H1 (cell line): ENCODE results near the gene EPB41L5. TPM values are rescaled to one million over a fixed set of nuclear protein-coding genes. Genes with fewer than 3 reads are reported as not detected.

Experiments
- CTCF ChIA-PET: fragments of 300-600 bp; sonication (Branson Sonifier 250); formaldehyde crosslinking; loops from one replicate; lab custom pipeline; 2021; ENCODE audit not compliant: partially characterized antibody; lab: Charles Lee
- POLR2A ChIA-PET: fragments of 300-600 bp; sonication (Branson Sonifier 250); formaldehyde crosslinking; loops from one replicate; lab custom pipeline; 2021; ENCODE audit warnings: inconsistent platforms; ENCODE audit not compliant: partially characterized antibody; lab: Charles Lee
- DNase-seq, 2 experiments: peaks; one replicate each; pipeline versions ENCODE4 v3.0.0 to v3.0.0-alpha.2; 2010 to 2022; ENCODE audit warnings: low spot score in 2 of 2, low read depth in 1 of 2, mixed read lengths in 1 of 2
- FAIRE-seq: peaks from 2 replicates; lab custom pipeline; 2011; peaks lifted over from hg19 to GRCh38; lab: Jason Lieb, UNC
- H2AFZ ChIP-seq: 2 replicates; pipeline ENCODE4 v1.8.1; 2012; ENCODE audit warnings: low read length, inconsistent platforms
- H2AK5ac ChIP-seq: 2 replicates; pipeline ENCODE4 v1.6.1; 2013; ENCODE audit warnings: low read depth, low read length
- H2BK120ac ChIP-seq: replicated peaks from 2 replicates; pipeline ENCODE3; 2013; ENCODE audit warnings: low read depth, low read length, inconsistent platforms
- H2BK12ac ChIP-seq: 2 replicates; pipeline ENCODE4 v1.6.1; 2013; ENCODE audit warnings: low read depth, low read length
- H2BK15ac ChIP-seq: 2 replicates; pipeline ENCODE4 v1.6.1; 2013; ENCODE audit warnings: low read length
- H2BK20ac ChIP-seq: 2 replicates; pipeline ENCODE4 v1.6.1; 2013; ENCODE audit warnings: low read length
- H2BK5ac ChIP-seq: 2 replicates; pipeline ENCODE4 v1.6.1; 2013; ENCODE audit warnings: low read depth, low read length
- H3K14ac ChIP-seq: 2 replicates; pipeline ENCODE4 v1.6.1; 2013; ENCODE audit warnings: inconsistent platforms; ENCODE audit not compliant: insufficient read length
- H3K18ac ChIP-seq: 2 replicates; pipeline ENCODE4 v1.6.1; 2013; ENCODE audit warnings: low read length; ENCODE audit errors: extremely low read depth
- H3K23ac ChIP-seq: 2 replicates; pipeline ENCODE4 v1.6.1; 2013; ENCODE audit warnings: inconsistent platforms; ENCODE audit not compliant: insufficient read length
- H3K23me2 ChIP-seq: 2 replicates; pipeline ENCODE4 v1.6.1; 2013; ENCODE audit warnings: low read depth, low read length
- H3K27ac ChIP-seq: 2 replicates; pipeline ENCODE4 v1.6.1; 2011; ENCODE audit warnings: low read depth, low read length, inconsistent platforms
- H3K27me3 ChIP-seq, 4 experiments: replicated peaks in 1 of 4; 1 replicate in 1 of 4; 2 replicates in 3 of 4; pipeline versions ENCODE4 v1.6.1 to v1.8.1; 2011 to 2013; ENCODE audit warnings: low read length in 3 of 4, mild to moderate bottlenecking in 3 of 4, inconsistent platforms in 2 of 4, mixed read lengths in 2 of 4, moderate library complexity in 1 of 4; ENCODE audit not compliant: control insufficient read depth in 3 of 4, insufficient read depth in 3 of 4; ENCODE audit errors: extremely low read depth in 1 of 4
- H3K36me3 ChIP-seq, 4 experiments: 2 replicates each; pipeline versions ENCODE4 v1.6.1 to v1.8.1; 2011 to 2013; ENCODE audit warnings: mild to moderate bottlenecking in 4 of 4, low read length in 3 of 4, moderate library complexity in 2 of 4, control low read depth in 1 of 4, inconsistent platforms in 1 of 4; ENCODE audit not compliant: insufficient read depth in 4 of 4, control insufficient read depth in 2 of 4
- H3K4ac ChIP-seq: replicated peaks from 2 replicates; pipeline ENCODE3; 2013; ENCODE audit warnings: low read length, low read depth, mixed read lengths, inconsistent platforms; ENCODE audit not compliant: insufficient read length
- H3K4me1 ChIP-seq, 4 experiments: replicated peaks in 1 of 4; 1 replicate in 1 of 4; 2 replicates in 3 of 4; pipeline versions ENCODE4 v1.6.1 to v1.8.1; 2011 to 2013; ENCODE audit warnings: low read length in 3 of 4, inconsistent platforms in 2 of 4, mixed read lengths in 1 of 4; ENCODE audit not compliant: insufficient read depth in 4 of 4, control insufficient read depth in 3 of 4
- H3K4me2 ChIP-seq, 2 experiments: 2 replicates each; pipeline versions ENCODE4 v1.6.1 to v1.8.1; 2011 to 2013; ENCODE audit warnings: low read depth in 2 of 2, low read length in 2 of 2, control low read depth in 1 of 2, inconsistent platforms in 1 of 2, mild to moderate bottlenecking in 1 of 2; ENCODE audit not compliant: insufficient read depth in 1 of 2
- H3K4me3 ChIP-seq, 4 experiments: fragments of 200-600, 300-600 bp in 1 of 4; sonication (generic), shearing (Covaris generic), sonication (Bioruptor Twin) in 1 of 4; 2 replicates each; pipeline versions ENCODE4 v1.5.1 to v1.8.1; 2011 to 2016; ENCODE audit warnings: low read length in 4 of 4, low read depth in 3 of 4, control low read depth in 2 of 4, inconsistent platforms in 2 of 4, mild to moderate bottlenecking in 2 of 4, mixed read lengths in 1 of 4, moderate library complexity in 1 of 4; ENCODE audit not compliant: insufficient read depth in 2 of 4; ENCODE audit errors: extremely low read depth in 1 of 4
- H3K56ac ChIP-seq: replicated peaks from 2 replicates; pipeline ENCODE3; 2013; ENCODE audit warnings: low read depth, mild to moderate bottlenecking, mixed read lengths, low read length, inconsistent platforms; ENCODE audit not compliant: insufficient read length
- H3K79me1 ChIP-seq: 2 replicates; pipeline ENCODE4 v1.6.1; 2013; ENCODE audit warnings: low read depth, low read length, control low read depth
- H3K79me2 ChIP-seq, 2 experiments: 2 replicates each; pipeline versions ENCODE4 v1.6.1 to v1.8.1; 2012 to 2013; ENCODE audit warnings: low read length in 2 of 2, mild to moderate bottlenecking in 2 of 2, inconsistent platforms in 1 of 2; ENCODE audit not compliant: insufficient read depth in 2 of 2, control insufficient read depth in 1 of 2
- H3K9ac ChIP-seq, 4 experiments: replicated peaks in 1 of 4; 1 replicate in 1 of 4; 2 replicates in 3 of 4; pipeline versions ENCODE4 v1.6.1 to v1.8.1; 2011 to 2013; ENCODE audit warnings: low read depth in 3 of 4, low read length in 3 of 4, control low read depth in 2 of 4, mild to moderate bottlenecking in 2 of 4, moderate library complexity in 2 of 4, inconsistent platforms in 1 of 4; ENCODE audit errors: extremely low read depth in 1 of 4
- H3K9me3 ChIP-seq, 2 experiments: 2 replicates each; pipeline versions ENCODE4 v1.6.1 to v1.8.1; 2012 to 2013; ENCODE audit warnings: mild to moderate bottlenecking in 2 of 2, moderate library complexity in 2 of 2, control low read depth in 1 of 2, inconsistent platforms in 1 of 2, low read depth in 1 of 2, low read length in 1 of 2, mixed read lengths in 1 of 2; ENCODE audit not compliant: insufficient read depth in 2 of 2
- H4K20me1 ChIP-seq, 2 experiments: replicated peaks in 1 of 2; 2 replicates each; pipeline versions ENCODE3 to v1.8.1; 2011 to 2013; ENCODE audit warnings: inconsistent platforms in 2 of 2, low read length in 2 of 2, mild to moderate bottlenecking in 1 of 2; ENCODE audit not compliant: insufficient read depth in 2 of 2, control insufficient read depth in 1 of 2
- H4K5ac ChIP-seq: 2 replicates; pipeline ENCODE4 v1.6.1; 2013; ENCODE audit warnings: low read length, low read depth, mixed read lengths, inconsistent platforms; ENCODE audit not compliant: insufficient read length
- H4K8ac ChIP-seq: 2 replicates; pipeline ENCODE4 v1.8.0; 2013; ENCODE audit warnings: mild to moderate bottlenecking, moderate library complexity, low read length, inconsistent platforms; ENCODE audit not compliant: insufficient read depth; ENCODE audit errors: extremely low read depth
- H4K91ac ChIP-seq: replicated peaks from 2 replicates; pipeline ENCODE3; 2013; ENCODE audit warnings: low read length, mixed read lengths, inconsistent platforms; ENCODE audit not compliant: insufficient read length
- EP300 ChIP-seq, 2 experiments: IDR thresholded peaks; 1 replicate in 1 of 2; 2 replicates in 1 of 2; pipeline ENCODE4 v1.6.1; 2011 to 2012; ENCODE audit warnings: low read depth in 2 of 2, low read length in 2 of 2, mild to moderate bottlenecking in 2 of 2, borderline replicate concordance in 1 of 2, inconsistent platforms in 1 of 2, moderate library complexity in 1 of 2
- EZH2 ChIP-seq: fragments of 200-600 bp; sonication (generic); IDR thresholded peaks from 2 replicates; pipeline ENCODE4 v1.7.1; 2012; ENCODE audit warnings: low read depth, mild to moderate bottlenecking, moderate library complexity, low read length, inconsistent platforms; ENCODE audit not compliant: severe bottlenecking
- RFX5 ChIP-seq: IDR thresholded peaks from 2 replicates; pipeline ENCODE4 v1.6.1; 2011; ENCODE audit warnings: low read depth, low read length, improper control_type of control experiment, borderline replicate concordance
- TEAD4 ChIP-seq: IDR thresholded peaks from 2 replicates; pipeline ENCODE4 v1.6.1; 2012; ENCODE audit warnings: low read depth, low read length, inconsistent platforms, mixed read lengths
- ZNF274 ChIP-seq: IDR thresholded peaks from 2 replicates; pipeline ENCODE4 v1.7.0; 2012; ENCODE audit warnings: low read length, borderline replicate concordance; ENCODE audit errors: extremely low read depth
- WGBS, 2 experiments: shearing (Covaris generic) in 1 of 2; methylation state at CpG; one replicate each; pipeline versions ENCODE4 v1.1.6 to v1.1.7; 2013 to 2015; ENCODE audit warnings: low lambda C conversion rate in 2 of 2, mixed read lengths in 2 of 2, inconsistent platforms in 1 of 2, low coverage in 1 of 2, missing lambda C conversion rate in 1 of 2; ENCODE audit not compliant: insufficient replicate concordance in 2 of 2, insufficient coverage in 1 of 2, insufficient read length in 1 of 2; ENCODE audit errors: extremely low coverage in 1 of 2, missing lambda C conversion rate in 1 of 2; 5-methylcytosine and 5-hydroxymethylcytosine counted together
- long read RNA-seq, 2 experiments: library from RNA in 1 of 2; library from capped mRNA in 1 of 2; stranded (forward); transcript quantifications; one replicate each; pipeline ENCODE4 v2.0.0, GENCODE V29; 2021; ENCODE audit warnings: inconsistent platforms in 1 of 2
- polyA minus RNA-seq, 3 experiments: library from RNA; depleted of rRNA, polyadenylated mRNA; stranded (reverse); fragments of >200 nt; gene quantifications; 1 replicate in 2 of 3; 2 replicates in 1 of 3; pipeline ENCODE4 v1.2.3, GENCODE V29; 2011
- polyA plus RNA-seq, 7 experiments: library from polyadenylated mRNA; depleted of rRNA in 3 of 7; stranded (reverse) in 5 of 7; unstranded in 2 of 7; fragments of >200 nt in 5 of 7; fragments of 200-250 nt in 2 of 7; gene quantifications; 1 replicate in 5 of 7; 2 replicates in 1 of 7; 4 replicates in 1 of 7; pipeline versions ENCODE4 v1.2.1 to v1.2.3, GENCODE V29; 2011 to 2013; ENCODE audit warnings: missing spikeins in 2 of 7, mixed read lengths in 2 of 7
- total RNA-seq: library from RNA; stranded (reverse); fragmentation: NEBNext Ultra II Directional; extraction: Animal tissue kit (Norgen Biotek cat#: 25700); gene quantifications from 2 replicates; pipeline ENCODE4 v1.2.1, GENCODE V29; 2021
- TF ChIP-seq, protein P1 (sequence below): IDR thresholded peaks from 2 replicates; pipeline ENCODE4 v1.6.1; 2011; ENCODE audit warnings: low read length, improper control_type of control experiment

EPB41L5 gene
- 29.7 and 32.3 TPM in 2 replicates for total RNA-seq
- 12.5 and 13.5 TPM in 2 replicates for polyA plus RNA-seq (2011; rRNA removed)
- 21.2 TPM for polyA plus RNA-seq (2011; cell fraction: cytosol; rRNA removed)
- polyA plus RNA-seq (2011; cell fraction: nucleus; rRNA removed) = 19.4 TPM
- polyA plus RNA-seq (2012, experiment 1 of 2) = 14.5 to 22.6 TPM (median 18.6 TPM) in 4 replicates
- polyA plus RNA-seq (2012, experiment 2 of 2) = 1.8 TPM
- polyA plus RNA-seq (2013, experiment 1 of 2) = 15.3 TPM
- polyA plus RNA-seq (2013, experiment 2 of 2) = 15.9 TPM
- 56.2 and 74.9 TPM in 2 replicates for polyA minus RNA-seq (2011; rRNA and poly(A)+ RNA removed)
- polyA minus RNA-seq (2011; cell fraction: cytosol; rRNA and poly(A)+ RNA removed) = 25.6 TPM
- 79.9 TPM for polyA minus RNA-seq (2011; cell fraction: nucleus; rRNA and poly(A)+ RNA removed)
- long read RNA-seq, experiment 1, transcript EPB41L5-202 (17 exons, 1,777 nt) = major isoform, 13 of 34 reads
- long read RNA-seq, experiment 1, partial matches to known transcripts = 9 of 34 reads
- long read RNA-seq, experiment 1, other reads (novel, unspliced or antisense) = 12 of 34 reads
- long read RNA-seq, experiment 2, transcript EPB41L5-202 (17 exons, 1,777 nt) = major isoform, 12 of 19 reads
- long read RNA-seq, experiment 2, partial matches to known transcripts = 1 of 19 reads
- long read RNA-seq, experiment 2, other reads (novel, unspliced or antisense) = 6 of 19 reads

DNA sequence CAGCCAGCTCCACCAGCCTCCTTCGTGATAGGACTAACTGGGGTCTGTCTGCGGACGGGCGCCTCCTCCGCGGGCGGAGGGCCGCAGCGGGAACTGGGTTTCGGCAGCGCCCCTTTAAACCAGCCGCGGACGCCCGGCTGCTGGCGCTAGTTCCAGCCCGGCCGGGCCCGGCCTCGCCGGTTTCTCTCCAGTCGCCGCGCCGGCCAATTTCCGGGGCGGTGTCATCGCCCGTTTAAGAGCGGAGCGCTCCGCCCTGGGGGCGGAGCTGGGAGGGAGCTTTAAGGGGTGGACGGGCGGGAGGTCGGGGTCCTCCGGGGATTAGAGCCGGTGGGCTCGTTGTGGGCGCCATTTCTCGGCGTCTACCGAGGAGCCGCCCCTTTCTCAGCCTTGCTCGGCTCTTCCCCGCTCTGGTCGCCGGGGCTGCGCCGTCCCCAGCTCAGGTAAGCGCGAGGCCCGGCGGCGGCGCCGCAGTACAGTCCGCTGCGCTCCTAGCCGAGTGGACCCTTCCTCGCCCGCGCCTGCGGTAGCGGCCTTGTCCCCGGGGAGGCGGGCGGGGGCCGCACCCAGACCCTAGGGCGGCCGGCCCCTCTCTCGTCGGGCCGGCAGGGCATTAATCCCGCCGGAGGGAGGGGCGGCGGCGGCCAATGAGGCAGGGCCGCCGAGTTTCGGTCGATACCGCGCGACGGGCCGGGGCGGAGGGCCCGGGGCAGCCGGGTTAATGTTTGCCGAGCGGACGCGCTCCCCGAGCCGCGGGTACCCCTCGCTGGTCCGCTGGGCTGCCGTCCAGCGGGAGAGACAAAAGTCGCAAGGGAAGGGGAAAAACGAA is at the start of gene EPB41L5:
EPB41L5 (plus strand) TSS at position 307 of the 826 bp plus-strand sequence. CDS start 6,008 bp downstream, outside the sequence.
- Histone ChIP-seq H2BK15ac (0 out of 2 replicates have a peak within 1 kb of the TSS, but pooled peaks have one; percentile 92), H4K20me1 (peaks cover 4 to 6% of the 10 kb centered on the region in 2 experiments), H3K4me2 (peak within 1 kb of the TSS; percentile 63 to 66), H3K36me3 (no peaks in the 10 kb centered on the region), H3K79me1 (0 out of 2 replicates have a peak, but pooled peaks cover 2% of the 10 kb centered on the region), H3K79me2 (peaks cover 5 to 40% of the 10 kb centered on the region in 2 experiments), H3K4me1 (peaks cover 0 to 6% (median 2%) of the 10 kb centered on the region in 4 experiments; a peak in 3 of 7 replicates), H2BK12ac (peak within 1 kb of the TSS; percentile 55; the same call in 1 of the 2 replicates), H2BK5ac (peak within 1 kb of the TSS; percentile 82), H3K56ac (no peak within 1 kb of the TSS), H3K4me3 (peak within 1 kb of the TSS; percentile 69 to 83 (median 81)), H2BK20ac (no peak within 1 kb of the TSS), H3K23me2 (no peaks in the 10 kb centered on the region), H4K5ac (peak within 1 kb of the TSS; percentile 83), H2BK120ac (peak within 1 kb of the TSS; percentile 54), H3K4ac (no peak within 1 kb of the TSS), H3K14ac (no peak within 1 kb of the TSS), H3K9me3 (no peaks in the 10 kb centered on the region), H3K27me3 (peaks cover 0 to 7% (median 5%) of the 10 kb centered on the region in 4 experiments; a peak in 4 of 7 replicates), H2AFZ (no peak within 1 kb of the TSS), H3K9ac (peak within 1 kb of the TSS; percentile 85 to 96 (median 87)), H4K8ac (peak within 1 kb of the TSS; percentile 97), H3K23ac (no peak within 1 kb of the TSS), H3K27ac (peak within 1 kb of the TSS; percentile 81), H3K18ac (peak within 1 kb of the TSS; percentile 64), H2AK5ac (no peak within 1 kb of the TSS), H4K91ac (no peak within 1 kb of the TSS)
- WGBS, 2 experiments = 2% methylated on average over 73 of the region's 104 CpGs; no CpG with 5 or more reads in 1 of the 2 experiments
- CTCF ChIA-PET = interaction anchor here (1.0 to 1.8 kb wide), 2 partner anchors 14 to 125 kb away, joined by 3 to 5 read pairs; no protein-coding TSS in a partner anchor
- peak; percentile 91 to 92 for DNase-seq
- FAIRE-seq = no peak
- POLR2A ChIA-PET = interaction anchor here (0.6 to 1.9 kb wide), 15 partner anchors 8 to 252 kb away, joined by 3 to 13 read pairs (median 3); no protein-coding TSS in a partner anchor
- no peak for TF ChIP-seq ZNF274
- TF ChIP-seq RFX5 = no peak
- TF ChIP-seq EP300 (IDR thresholded peaks at IDR 0.05; ENCODE audit: borderline replicate concordance in 1 of 2, low read depth in 2 of 2, low read length in 2 of 2) = peak in 1 of 2 experiments; percentile 84; a peak in 1 of 3 replicates
- TF ChIP-seq, protein P1, sequence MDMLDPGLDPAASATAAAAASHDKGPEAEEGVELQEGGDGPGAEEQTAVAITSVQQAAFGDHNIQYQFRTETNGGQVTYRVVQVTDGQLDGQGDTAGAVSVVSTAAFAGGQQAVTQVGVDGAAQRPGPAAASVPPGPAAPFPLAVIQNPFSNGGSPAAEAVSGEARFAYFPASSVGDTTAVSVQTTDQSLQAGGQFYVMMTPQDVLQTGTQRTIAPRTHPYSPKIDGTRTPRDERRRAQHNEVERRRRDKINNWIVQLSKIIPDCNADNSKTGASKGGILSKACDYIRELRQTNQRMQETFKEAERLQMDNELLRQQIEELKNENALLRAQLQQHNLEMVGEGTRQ = no peak
- no peak for TF ChIP-seq EZH2
- no peak for TF ChIP-seq TEAD4
